ENCODE results near the gene C4A.

The C4A gene

GRCh38 chr6:31945507-31946369, 36.1 kb upstream of the C4A start, which contains the start of gene CFB:
Gene CFB (plus strand): TSS chr6:31946095. CDS start chr6:31946222, 127 bp downstream.
- peak; percentile 88 for DNase-seq (ENCODE audit: low read depth)
- H3K4me3 ChIP-seq (ENCODE audit: control insufficient read depth, low read depth, low read length), result peak within 1 kb of the TSS; percentile 36
- no peak for TF ChIP-seq CTCF (conservative IDR thresholded peaks at IDR 0.05; ENCODE audit: control insufficient read depth, insufficient read depth, low read depth, low read length)

GRCh38 chr6:31946370-31946885, 35.4 kb upstream of the C4A start:
- no peak for DNase-seq (ENCODE audit: low read depth)
- no peak for TF ChIP-seq CTCF (conservative IDR thresholded peaks at IDR 0.05; ENCODE audit: control insufficient read depth, insufficient read depth, low read depth, low read length)
- no peak overlapping the region for H3K4me3 ChIP-seq (ENCODE audit: control insufficient read depth, low read depth, low read length)

- no peak for TF ChIP-seq CTCF (conservative IDR thresholded peaks at IDR 0.05; ENCODE audit: control insufficient read depth, insufficient read depth, low read depth, low read length)
- DNase-seq (ENCODE audit: low read depth), result no peak
- no peak overlapping the region for H3K4me3 ChIP-seq (ENCODE audit: control insufficient read depth, low read depth, low read length)
Observed at GRCh38 chr6:31947070-31947675, 34.7 kb upstream of the C4A start.

- no peak for DNase-seq (ENCODE audit: low read depth)
- TF ChIP-seq CTCF (conservative IDR thresholded peaks at IDR 0.05; ENCODE audit: control insufficient read depth, insufficient read depth, low read depth, low read length), result no peak
- H3K4me3 ChIP-seq (ENCODE audit: control insufficient read depth, low read depth, low read length), result no peak overlapping the region
Observed at GRCh38 chr6:31947864-31948263, 34.0 kb upstream of the C4A start.

- no peak for DNase-seq (ENCODE audit: low read depth)
- no peak for TF ChIP-seq CTCF (conservative IDR thresholded peaks at IDR 0.05; ENCODE audit: control insufficient read depth, insufficient read depth, low read depth, low read length)
- H3K4me3 ChIP-seq (ENCODE audit: control insufficient read depth, low read depth, low read length), result no peak overlapping the region
Observed at GRCh38 chr6:31948306-31948705, 33.6 kb upstream of the C4A start.

- no peak for TF ChIP-seq CTCF (conservative IDR thresholded peaks at IDR 0.05; ENCODE audit: control insufficient read depth, insufficient read depth, low read depth, low read length)
- no peak overlapping the region for H3K4me3 ChIP-seq (ENCODE audit: control insufficient read depth, low read depth, low read length)
- DNase-seq (ENCODE audit: low read depth), result peak; percentile 86
Observed at GRCh38 chr6:31948753-31949413, 33.0 kb upstream of the C4A start.

Measured in fibroblast of mammary gland (primary cell).